DMS153 (cell line): ENCODE results near the gene SLC34A3.

Experiments used
- DNase-seq: peaks from one replicate; lab custom pipeline; 2025; lab: John Stamatoyannopoulos, UW

SLC34A3 gene

DNA sequence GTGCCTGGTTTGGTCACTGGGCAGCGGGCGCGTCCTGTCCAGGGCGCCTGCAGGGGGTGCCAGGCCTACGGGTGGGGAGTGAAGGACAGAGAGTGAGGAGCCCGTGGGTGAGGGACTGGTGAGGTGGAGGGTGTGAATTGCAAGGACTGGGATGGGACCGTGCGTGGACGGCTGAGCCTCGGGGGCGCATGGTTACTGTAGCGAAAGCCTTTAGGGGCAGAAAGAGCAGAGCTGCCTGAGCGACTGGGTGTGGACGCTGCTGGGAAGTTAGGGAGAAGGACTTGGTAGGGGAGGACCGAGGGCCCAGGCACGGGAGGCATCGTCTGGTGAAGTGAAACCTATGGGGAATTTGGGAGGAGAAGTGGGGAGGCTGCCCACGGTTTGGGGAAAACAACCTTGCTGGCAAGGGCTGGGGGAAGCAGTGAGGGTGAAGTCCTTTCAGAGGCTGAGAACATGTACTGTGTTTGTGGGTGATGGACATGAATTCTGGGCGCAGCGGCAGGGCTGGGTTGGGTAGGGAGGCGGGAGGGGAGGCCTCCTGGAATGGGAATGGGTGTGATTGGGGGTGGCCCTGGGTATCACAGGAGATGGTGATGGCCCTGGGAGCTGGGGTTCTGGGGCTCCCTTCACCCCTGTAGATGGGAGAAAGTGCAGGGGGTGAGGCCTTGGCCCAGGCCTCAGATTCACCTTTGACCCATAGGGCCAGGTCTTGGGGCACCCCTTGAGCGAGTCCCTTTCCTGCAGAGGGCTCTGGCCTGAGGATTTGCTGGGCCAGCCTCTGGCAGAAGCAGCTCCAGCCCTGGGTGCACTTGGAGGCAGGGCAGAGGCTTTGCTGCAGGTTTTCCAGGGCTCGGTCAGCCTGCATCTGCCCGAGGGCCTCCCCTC, 45.1 kb downstream of the SLC34A3 start:
- DNase-seq, result no peak

GRCh38 chr9:137276473-137277328, 46.0 kb downstream of the SLC34A3 start:
- no peak for DNase-seq

DNA sequence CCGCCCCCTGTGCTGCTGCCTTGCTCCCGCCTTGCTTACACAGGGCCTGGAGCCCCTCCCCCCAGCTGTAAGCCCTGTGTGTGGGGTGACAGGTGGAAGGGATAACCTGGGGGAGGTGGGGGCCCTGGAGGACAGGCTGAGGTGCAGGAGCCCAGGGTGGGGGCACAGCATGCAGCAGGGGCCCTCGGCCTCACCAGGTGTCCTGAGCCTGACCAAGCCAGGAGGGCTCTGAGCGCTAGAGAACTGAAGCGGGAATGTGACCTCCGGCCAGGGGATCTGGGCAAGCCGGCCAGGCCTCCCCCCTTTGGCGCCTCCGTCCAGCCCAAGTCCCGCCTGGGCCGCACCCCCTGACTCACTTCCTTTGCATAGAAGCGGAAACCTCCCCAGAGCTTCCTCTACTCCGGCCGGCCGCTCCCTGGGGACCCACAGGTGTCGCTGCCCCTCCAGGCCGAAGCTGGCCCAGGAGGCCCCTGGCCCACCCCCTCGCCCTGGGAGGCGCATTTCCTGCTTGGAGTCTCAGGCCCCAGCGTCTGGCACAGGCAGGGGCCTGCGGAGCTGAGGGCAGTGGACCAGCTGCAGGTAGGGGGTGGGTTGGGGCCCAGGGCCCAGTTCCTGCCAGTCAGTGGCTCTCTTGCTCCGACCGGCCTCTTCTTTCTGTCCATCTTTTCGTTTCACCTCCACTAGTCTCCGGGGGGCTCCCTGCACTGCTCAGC, 46.8 kb downstream of the SLC34A3 start, which contains the start of gene TOR4A:
TSS of gene TOR4A (plus strand) at position 398 of the 713 bp plus-strand sequence. CDS start 964 bp downstream, outside the sequence.
- no peak for DNase-seq

- no peak for DNase-seq
Measured at GRCh38 chr9:137278061-137278701, 47.5 kb downstream of the SLC34A3 start.

DNA sequence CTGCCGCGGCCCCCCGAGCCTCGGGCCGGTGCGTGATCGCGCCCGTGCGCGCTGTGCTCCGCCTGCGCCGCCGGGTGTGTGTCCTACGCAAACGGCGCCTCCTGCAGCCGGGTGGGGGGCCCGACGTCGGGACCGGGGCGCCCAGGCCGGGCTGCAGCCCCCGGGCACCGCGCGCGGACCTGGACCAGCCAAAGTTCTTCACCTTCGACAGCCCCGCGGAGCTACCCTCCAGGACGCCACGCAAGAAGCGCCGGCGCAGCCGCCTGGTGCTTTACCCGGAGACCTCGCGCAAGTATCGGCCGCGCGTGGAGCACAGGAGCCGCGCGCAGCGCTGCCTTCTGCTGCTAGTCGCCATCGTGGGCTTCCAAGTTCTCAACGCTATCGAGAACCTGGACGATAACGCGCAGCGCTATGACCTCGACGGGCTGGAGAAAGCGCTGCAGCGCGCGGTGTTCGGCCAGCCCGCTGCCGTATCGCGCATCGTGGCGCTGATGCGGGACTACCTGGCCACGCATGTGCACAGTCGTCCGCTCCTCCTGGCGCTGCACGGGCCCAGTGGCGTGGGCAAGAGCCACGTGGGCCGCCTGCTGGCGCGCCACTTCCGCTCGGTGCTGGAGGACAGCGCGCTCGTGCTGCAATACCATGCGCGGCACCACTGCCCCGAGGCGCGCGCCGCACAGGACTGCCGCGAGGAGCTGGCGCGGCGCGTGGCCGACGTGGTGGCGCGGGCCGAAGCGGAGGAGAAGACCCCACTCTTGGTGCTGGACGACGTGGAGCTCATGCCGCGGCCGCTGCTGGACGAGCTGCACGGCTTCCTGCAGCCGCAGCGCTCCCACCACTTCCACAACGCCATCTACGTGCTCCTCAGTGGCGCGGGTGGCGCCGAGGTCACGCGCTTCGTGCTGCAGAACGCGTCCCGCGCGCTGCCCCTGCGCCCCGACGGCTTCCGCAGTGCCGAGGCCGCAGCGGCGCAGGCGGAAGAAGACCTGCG, 48.3 kb downstream of the SLC34A3 start:
- no peak for DNase-seq

- DNase-seq, result no peak
Measured at GRCh38 chr9:137279741-137280473, 49.2 kb downstream of the SLC34A3 start.

DNA sequence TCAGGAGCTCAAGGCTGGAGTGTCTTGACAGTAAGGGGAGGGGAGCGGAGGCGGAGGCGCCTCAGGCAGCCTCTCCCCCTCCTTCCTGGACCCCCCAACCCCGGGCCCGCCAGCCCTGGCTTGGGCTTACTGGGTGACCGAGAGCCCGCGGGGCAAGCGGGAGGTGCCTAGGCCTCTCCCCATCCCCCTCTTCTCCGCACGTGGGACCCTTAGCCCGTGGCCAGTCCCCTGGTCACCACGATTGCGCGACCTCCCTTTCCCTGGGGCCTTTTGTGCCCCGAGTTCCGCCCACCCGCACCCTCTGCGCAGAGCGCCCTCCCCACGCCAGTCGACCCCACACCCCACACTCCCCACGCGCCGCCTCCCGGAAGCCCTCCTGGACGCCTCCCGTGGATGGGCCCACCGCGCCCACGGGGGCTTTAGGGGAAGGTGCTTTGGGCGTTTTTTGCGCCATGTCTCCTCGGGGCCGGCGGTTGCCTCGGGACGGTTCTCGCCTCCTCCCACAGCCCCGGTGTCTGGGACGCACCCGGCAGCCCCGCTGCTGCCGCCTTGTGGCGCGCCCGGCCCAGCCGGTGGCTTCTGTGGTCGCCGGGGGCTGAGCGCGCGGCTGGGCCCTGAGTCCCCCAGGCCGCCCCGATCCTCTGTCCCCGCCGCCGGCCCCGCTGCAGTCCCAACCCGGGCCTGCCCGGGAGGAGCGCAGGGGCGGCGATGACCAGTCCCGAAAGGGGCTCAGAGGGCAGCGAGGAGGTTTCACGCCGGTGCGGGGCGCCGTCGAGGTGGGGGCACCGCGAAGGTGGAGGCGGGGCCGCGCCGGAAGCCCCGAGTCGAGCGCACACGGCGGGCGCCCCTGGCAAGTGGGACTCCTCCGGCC, 50.0 kb downstream of the SLC34A3 start:
- DNase-seq, result no peak

GRCh38 chr9:137281345-137282116, 50.8 kb downstream of the SLC34A3 start:
- DNase-seq, result no peak
